ENCODE data around the gene HLA-A. TPM values are rescaled to one million over a fixed set of nuclear protein-coding genes. Genes with fewer than 3 reads are reported as not detected.
"Not testable (repeated sequence)": the region's sequence is repeated elsewhere in the genome, so short reads cannot be mapped to it uniquely, and the experiment has no call there.

HLA-A gene
- total RNA-seq, 1 donor from 2014 or later, result 107 TPM

GRCh38 chr6:29959467-29959866 is 17.1 kb downstream of the HLA-A start:
- DNase-seq (ENCODE audit: low spot score), result no peak
- H3K9me3 ChIP-seq (ENCODE audit: low read depth), result no peaks in the 10 kb centered on the region
- no peaks in the 10 kb centered on the region for H4K20me1 ChIP-seq (ENCODE audit: low read depth)
- no peak overlapping the region for H3K4me2 ChIP-seq
- H3F3A ChIP-seq (ENCODE audit: low read depth), result peaks cover 9% of the 10 kb centered on the region
- H3K9me3 Mint-ChIP-seq, result no peaks in the 10 kb centered on the region
- H3K27me3 Mint-ChIP-seq (ENCODE audit: insufficient read depth, low read depth), result no peaks in the 10 kb centered on the region
- no peak overlapping the region for H2AFZ ChIP-seq (replicated peaks)
- H3K27me3 ChIP-seq, result no peaks in the 10 kb centered on the region
- H3K4me3 Mint-ChIP-seq, result no peak overlapping the region
- no peak overlapping the region for H3K4me3 ChIP-seq
- peaks cover 4% of the 10 kb centered on the region for H3K4me1 Mint-ChIP-seq
- H3K79me2 ChIP-seq (ENCODE audit: low read depth), result no peaks in the 10 kb centered on the region
- H3K9ac ChIP-seq, result no peak overlapping the region
- H3K27ac Mint-ChIP-seq, result no peak overlapping the region
- H3K4me1 ChIP-seq, result peaks cover 7% of the 10 kb centered on the region
- H3K27ac ChIP-seq, result no peak overlapping the region
- no peaks in the 10 kb centered on the region for H3K36me3 ChIP-seq
- TF ChIP-seq EZH2phosphoT487 (IDR thresholded peaks at IDR 0.05), result no peak
- no peak for TF ChIP-seq EZH2 (IDR thresholded peaks at IDR 0.05)
- no peak for TF ChIP-seq CTCF (IDR thresholded peaks at IDR 0.05)
- H3K36me3 Mint-ChIP-seq, result no peaks in the 10 kb centered on the region

GRCh38 chr6:29961966-29962365 is 19.6 kb downstream of the HLA-A start:
- no peaks in the 10 kb centered on the region for H3K9me3 ChIP-seq (ENCODE audit: low read depth)
- H3K4me1 ChIP-seq, result peaks cover 27% of the 10 kb centered on the region
- H3K4me3 ChIP-seq, result no peak overlapping the region
- H2AFZ ChIP-seq (replicated peaks), result no peak overlapping the region
- H4K20me1 ChIP-seq (ENCODE audit: low read depth), result no peaks in the 10 kb centered on the region
- no peak overlapping the region for H3K4me2 ChIP-seq
- H3K27ac Mint-ChIP-seq, result no peak overlapping the region
- H3K36me3 Mint-ChIP-seq, result no peaks in the 10 kb centered on the region
- H3K79me2 ChIP-seq (ENCODE audit: low read depth), result no peaks in the 10 kb centered on the region
- peaks cover 29% of the 10 kb centered on the region for H3K4me1 Mint-ChIP-seq
- H3K27ac ChIP-seq, result no peak overlapping the region
- no peaks in the 10 kb centered on the region for H3K27me3 Mint-ChIP-seq (ENCODE audit: insufficient read depth, low read depth)
- DNase-seq (ENCODE audit: low spot score), result no peak
- no peak overlapping the region for H3K9ac ChIP-seq
- no peaks in the 10 kb centered on the region for H3K36me3 ChIP-seq
- no peak for TF ChIP-seq CTCF (IDR thresholded peaks at IDR 0.05)
- TF ChIP-seq EZH2phosphoT487 (IDR thresholded peaks at IDR 0.05), result no peak
- TF ChIP-seq EZH2 (IDR thresholded peaks at IDR 0.05), result no peak
- H3K4me3 Mint-ChIP-seq, result no peak overlapping the region
- H3F3A ChIP-seq (ENCODE audit: low read depth), result peaks cover 34% of the 10 kb centered on the region
- no peaks in the 10 kb centered on the region for H3K9me3 Mint-ChIP-seq
- no peaks in the 10 kb centered on the region for H3K27me3 ChIP-seq

- not testable (repeated sequence) for H3K27me3 Mint-ChIP-seq (ENCODE audit: insufficient read depth, low read depth); H3K27ac ChIP-seq; H3K36me3 Mint-ChIP-seq; H3K9me3 Mint-ChIP-seq; H3K4me3 ChIP-seq; H3K9ac ChIP-seq; H4K20me1 ChIP-seq (ENCODE audit: low read depth); H3K4me3 Mint-ChIP-seq; H3K27me3 ChIP-seq; DNase-seq (ENCODE audit: low spot score); H3K9me3 ChIP-seq (ENCODE audit: low read depth); H2AFZ ChIP-seq (replicated peaks); H3K79me2 ChIP-seq (ENCODE audit: low read depth); H3K4me2 ChIP-seq; H3K27ac Mint-ChIP-seq; H3K36me3 ChIP-seq
- Histone ChIP-seq H3K4me1 (peaks cover 39% of the 10 kb centered on the region), H3F3A (ENCODE audit: low read depth) (peaks cover 34% of the 10 kb centered on the region)
- peaks cover 42% of the 10 kb centered on the region for H3K4me1 Mint-ChIP-seq
Measured at GRCh38 chr6:29963697-29964096, 21.4 kb downstream of the HLA-A start.

GRCh38 chr6:29964518-29964886 is 22.2 kb downstream of the HLA-A start:
- Histone ChIP-seq H3K4me1 (peaks cover 39% of the 10 kb centered on the region), H3K27me3 (no peaks in the 10 kb centered on the region), H2AFZ (replicated peaks) (no peak overlapping the region), H3K4me3 (no peak overlapping the region), H3K4me2 (peak overlapping the region; percentile 68), H3K27ac (peak overlapping the region; percentile 65), H3K9ac (no peak overlapping the region), H3K79me2 (ENCODE audit: low read depth) (no peaks in the 10 kb centered on the region), H3K9me3 (ENCODE audit: low read depth) (no peaks in the 10 kb centered on the region), H3F3A (ENCODE audit: low read depth) (peaks cover 34% of the 10 kb centered on the region), H3K36me3 (no peaks in the 10 kb centered on the region), H4K20me1 (ENCODE audit: low read depth) (no peaks in the 10 kb centered on the region)
- Mint-ChIP-seq H3K4me1 (peaks cover 42% of the 10 kb centered on the region), H3K27ac (peak overlapping the region; percentile 84), H3K36me3 (no peaks in the 10 kb centered on the region), H3K9me3 (no peaks in the 10 kb centered on the region), H3K27me3 (ENCODE audit: insufficient read depth, low read depth) (no peaks in the 10 kb centered on the region), H3K4me3 (peak overlapping the region; percentile 73)
- no peak for TF ChIP-seq EZH2phosphoT487 (IDR thresholded peaks at IDR 0.05)
- no peak for TF ChIP-seq EZH2 (IDR thresholded peaks at IDR 0.05)
- no peak for TF ChIP-seq CTCF (IDR thresholded peaks at IDR 0.05)
- peak; percentile 7 for DNase-seq (ENCODE audit: low spot score)
